K562 (cell line): ENCODE measurements around the gene IL23R.

Source experiments
- COPS2 ChIP-seq: fragments of 450-650 bp; conservative IDR thresholded peaks from 2 replicates; pipeline ENCODE4 v1.6.1; 2016; ENCODE audit warnings: mild to moderate bottlenecking, moderate library complexity
- EP300 ChIP-seq: IDR thresholded peaks from 2 replicates; pipeline ENCODE4 v1.6.1; 2012; ENCODE audit warnings: low read length, improper control_type of control experiment
- FOXK1 ChIP-seq: sonication (generic); formaldehyde crosslinking; IDR thresholded peaks from 2 replicates; pipeline ENCODE4 v1.8.0; 2022; ENCODE audit warnings: missing genetic modification reagents, mild to moderate bottlenecking, borderline replicate concordance
- FOXM1 ChIP-seq, 2 experiments: fragments of 450-650 bp in 1 of 2; sonication (generic) in 1 of 2; formaldehyde crosslinking in 1 of 2; IDR thresholded peaks; 2 replicates each; pipeline versions ENCODE4 v1.6.1 to v1.9.0; 2017 to 2022; ENCODE audit warnings: low read depth in 2 of 2, mild to moderate bottlenecking in 2 of 2, missing genetic modification reagents in 1 of 2, moderate library complexity in 1 of 2
- GMEB1 ChIP-seq: fragments of 250-450 bp; sonication (Bioruptor Pico); IDR thresholded peaks from 2 replicates; pipeline ENCODE4 v1.4.0; 2020; ENCODE audit warnings: mild to moderate bottlenecking
- POLR2A ChIP-seq: fragments of 450-650 bp; conservative IDR thresholded peaks from 2 replicates; pipeline ENCODE4 v1.6.1; 2016
- RBM14 ChIP-seq: fragments of 200-400 bp; formaldehyde crosslinking; IDR thresholded peaks from 2 replicates; pipeline ENCODE4 v1.6.1; 2018; ENCODE audit warnings: low read depth, mild to moderate bottlenecking, low read length, moderate library complexity, borderline replicate concordance; ENCODE audit not compliant: insufficient read depth
- USF2 ChIP-seq: sonication (generic); formaldehyde crosslinking; IDR thresholded peaks from 2 replicates; pipeline ENCODE4 v1.5.0; 2020; ENCODE audit warnings: missing genetic modification reagents

DNA sequence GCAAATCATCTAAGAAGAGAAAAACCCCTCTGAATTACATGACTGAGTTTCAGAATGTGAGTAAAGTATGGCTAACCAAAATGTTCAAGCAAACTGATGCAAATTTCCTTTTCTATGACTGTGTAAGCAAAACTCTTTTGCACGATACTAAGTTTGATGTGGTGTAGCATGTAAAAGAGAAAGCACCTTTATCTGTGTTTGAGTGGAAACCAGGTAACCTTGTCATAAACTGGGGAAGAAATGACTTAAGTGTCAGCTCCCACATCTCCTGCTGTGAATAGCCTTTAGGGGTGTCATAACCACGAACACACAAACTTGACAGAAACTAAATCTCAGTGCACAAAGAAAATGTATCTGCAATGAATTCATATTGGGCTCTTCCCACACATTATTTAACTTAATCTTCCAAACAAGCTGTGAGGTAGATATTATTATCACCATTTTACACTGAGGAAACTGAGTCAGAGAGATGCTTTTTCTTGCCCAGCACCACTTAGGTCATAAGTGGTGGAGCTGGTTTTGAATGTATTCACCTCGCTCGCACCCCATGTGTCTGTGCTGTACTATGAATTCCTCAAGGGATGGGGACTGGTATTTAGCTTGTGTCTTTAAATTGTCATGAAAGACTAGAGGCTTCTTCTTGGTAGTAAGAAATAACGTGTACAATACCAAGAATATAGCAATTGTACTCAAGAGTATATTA lies 108.5 kb downstream of the IL23R start:
- no peak for TF ChIP-seq COPS2
- TF ChIP-seq GMEB1 (CRISPR knock-in tag), result no peak
- no peak for TF ChIP-seq POLR2A
- no peak for TF ChIP-seq FOXK1 (CRISPR knock-in tag)
- no peak for TF ChIP-seq EP300
- TF ChIP-seq FOXM1 (IDR thresholded peaks at IDR 0.05; ENCODE audit: low read depth), result no peak
- TF ChIP-seq FOXM1 (CRISPR knock-in tag; IDR thresholded peaks at IDR 0.05; ENCODE audit: low read depth), result no peak
- TF ChIP-seq USF2 (CRISPR knock-in tag), result no peak
- TF ChIP-seq RBM14, result no peak
